BE2C (cell line): ENCODE results near the gene HYAL3.
"Not testable (repeated sequence)": the region's sequence is repeated elsewhere in the genome, so short reads cannot be mapped to it uniquely, and the experiment has no call there.

Experiments used
- DNase-seq: peaks from one replicate; pipeline ENCODE4 v3.0.0-alpha.2; 2020
- H3K27me3 ChIP-seq: fragments of 250-450 bp; sonication (Bioruptor Pico); 2 replicates; pipeline ENCODE4 v1.5.1; 2020; ENCODE audit warnings: mild to moderate bottlenecking
- H3K36me3 ChIP-seq: fragments of 250-450 bp; sonication (Bioruptor Pico); 2 replicates; pipeline ENCODE4 v1.5.1; 2020; ENCODE audit warnings: mild to moderate bottlenecking
- H3K4me1 ChIP-seq: fragments of 250-450 bp; sonication (Bioruptor Pico); 2 replicates; pipeline ENCODE4 v1.5.1; 2020
- H3K4me3 ChIP-seq: 2 replicates; pipeline ENCODE4 v1.5.1; 2011; ENCODE audit warnings: low read depth, low read length
- H3K9me3 ChIP-seq: fragments of 250-450 bp; sonication (Bioruptor Pico); 2 replicates; pipeline ENCODE4 v1.5.1; 2020
- TF ChIP-seq, protein P1 (sequence below): IDR thresholded peaks from 2 replicates; pipeline ENCODE4 v1.5.1; 2012; ENCODE audit warnings: mild to moderate bottlenecking, low read depth, low read length

HYAL3 gene

DNA sequence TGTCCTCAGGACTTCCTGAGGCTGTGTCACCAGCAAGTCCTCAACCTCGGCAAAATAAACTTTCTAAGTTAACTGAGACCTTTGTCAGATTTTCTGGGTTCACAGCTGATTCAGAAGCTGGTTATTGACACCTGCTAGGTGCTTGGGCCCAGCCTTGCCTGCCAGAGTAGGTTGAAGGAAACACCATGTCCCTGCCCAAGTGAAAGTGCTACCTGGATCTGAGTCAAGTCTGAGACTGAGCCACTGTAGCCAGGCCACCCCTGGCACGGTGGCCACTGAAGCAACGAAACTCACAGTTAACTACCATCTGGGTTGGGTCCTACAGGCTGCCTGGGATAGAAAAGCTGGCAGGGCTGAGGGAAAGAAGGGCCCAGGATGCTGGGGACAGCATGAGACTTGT is 15.1 kb upstream of the HYAL3 start:
- DNase-seq, result no peak
- Histone ChIP-seq H3K36me3 (peaks cover 9% of the 10 kb centered on the region), H3K4me3 (no peak overlapping the region), H3K9me3 (no peaks in the 10 kb centered on the region), H3K27me3 (no peaks in the 10 kb centered on the region), H3K4me1 (no peaks in the 10 kb centered on the region)
- TF ChIP-seq, protein P1, sequence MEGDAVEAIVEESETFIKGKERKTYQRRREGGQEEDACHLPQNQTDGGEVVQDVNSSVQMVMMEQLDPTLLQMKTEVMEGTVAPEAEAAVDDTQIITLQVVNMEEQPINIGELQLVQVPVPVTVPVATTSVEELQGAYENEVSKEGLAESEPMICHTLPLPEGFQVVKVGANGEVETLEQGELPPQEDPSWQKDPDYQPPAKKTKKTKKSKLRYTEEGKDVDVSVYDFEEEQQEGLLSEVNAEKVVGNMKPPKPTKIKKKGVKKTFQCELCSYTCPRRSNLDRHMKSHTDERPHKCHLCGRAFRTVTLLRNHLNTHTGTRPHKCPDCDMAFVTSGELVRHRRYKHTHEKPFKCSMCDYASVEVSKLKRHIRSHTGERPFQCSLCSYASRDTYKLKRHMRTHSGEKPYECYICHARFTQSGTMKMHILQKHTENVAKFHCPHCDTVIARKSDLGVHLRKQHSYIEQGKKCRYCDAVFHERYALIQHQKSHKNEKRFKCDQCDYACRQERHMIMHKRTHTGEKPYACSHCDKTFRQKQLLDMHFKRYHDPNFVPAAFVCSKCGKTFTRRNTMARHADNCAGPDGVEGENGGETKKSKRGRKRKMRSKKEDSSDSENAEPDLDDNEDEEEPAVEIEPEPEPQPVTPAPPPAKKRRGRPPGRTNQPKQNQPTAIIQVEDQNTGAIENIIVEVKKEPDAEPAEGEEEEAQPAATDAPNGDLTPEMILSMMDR, result no peak

DNA sequence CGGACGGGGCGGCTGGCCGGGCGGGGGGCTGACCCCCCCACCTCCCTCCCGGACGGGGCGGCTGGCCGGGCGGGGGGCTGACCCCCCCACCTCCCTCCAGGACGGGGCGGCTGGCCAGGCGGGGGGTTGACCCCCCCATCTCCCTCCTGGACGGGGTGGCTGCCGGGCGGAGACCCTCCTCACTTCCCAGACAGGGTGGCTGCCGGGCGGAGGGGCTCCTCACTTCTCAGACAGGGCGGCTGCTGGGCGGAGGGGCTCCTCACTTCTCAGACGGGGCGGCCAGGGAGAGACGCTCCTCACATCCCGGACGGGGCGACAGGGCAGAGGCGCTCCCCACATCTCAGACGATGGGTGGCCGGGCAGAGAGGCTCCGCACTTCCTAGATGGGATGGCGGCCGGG is 12.8 kb upstream of the HYAL3 start:
- H3K4me1 ChIP-seq, H3K9me3 ChIP-seq, H3K36me3 ChIP-seq, H3K4me3 ChIP-seq, H3K27me3 ChIP-seq, DNase-seq: not testable (repeated sequence)

DNA sequence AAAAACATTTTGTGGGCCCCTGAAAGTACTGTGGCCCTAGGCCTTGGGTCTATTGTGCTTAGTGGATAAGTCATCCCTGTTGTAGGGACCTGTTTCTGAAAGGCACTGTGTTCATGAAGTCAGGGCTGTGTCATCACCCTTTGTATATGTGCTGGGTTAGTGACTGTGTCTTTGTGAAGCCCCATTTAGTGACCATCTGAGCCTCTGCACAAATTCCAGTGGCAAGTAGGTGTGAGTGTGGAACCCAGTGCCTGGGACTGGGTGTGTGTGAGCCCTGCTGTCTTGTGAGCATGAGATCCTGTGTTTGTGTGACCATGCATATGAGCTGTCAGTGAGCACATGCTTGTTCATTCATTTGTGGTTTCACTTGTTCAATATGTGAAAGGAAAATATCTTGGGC is 5.4 kb upstream of the HYAL3 start:
- TF ChIP-seq, protein P1, result no peak
- Histone ChIP-seq H3K4me3 (no peak overlapping the region), H3K36me3 (no peaks in the 10 kb centered on the region), H3K9me3 (no peaks in the 10 kb centered on the region), H3K27me3 (no peaks in the 10 kb centered on the region), H3K4me1 (no peaks in the 10 kb centered on the region; the same call in 1 of the 2 replicates)
- no peak for DNase-seq

DNA sequence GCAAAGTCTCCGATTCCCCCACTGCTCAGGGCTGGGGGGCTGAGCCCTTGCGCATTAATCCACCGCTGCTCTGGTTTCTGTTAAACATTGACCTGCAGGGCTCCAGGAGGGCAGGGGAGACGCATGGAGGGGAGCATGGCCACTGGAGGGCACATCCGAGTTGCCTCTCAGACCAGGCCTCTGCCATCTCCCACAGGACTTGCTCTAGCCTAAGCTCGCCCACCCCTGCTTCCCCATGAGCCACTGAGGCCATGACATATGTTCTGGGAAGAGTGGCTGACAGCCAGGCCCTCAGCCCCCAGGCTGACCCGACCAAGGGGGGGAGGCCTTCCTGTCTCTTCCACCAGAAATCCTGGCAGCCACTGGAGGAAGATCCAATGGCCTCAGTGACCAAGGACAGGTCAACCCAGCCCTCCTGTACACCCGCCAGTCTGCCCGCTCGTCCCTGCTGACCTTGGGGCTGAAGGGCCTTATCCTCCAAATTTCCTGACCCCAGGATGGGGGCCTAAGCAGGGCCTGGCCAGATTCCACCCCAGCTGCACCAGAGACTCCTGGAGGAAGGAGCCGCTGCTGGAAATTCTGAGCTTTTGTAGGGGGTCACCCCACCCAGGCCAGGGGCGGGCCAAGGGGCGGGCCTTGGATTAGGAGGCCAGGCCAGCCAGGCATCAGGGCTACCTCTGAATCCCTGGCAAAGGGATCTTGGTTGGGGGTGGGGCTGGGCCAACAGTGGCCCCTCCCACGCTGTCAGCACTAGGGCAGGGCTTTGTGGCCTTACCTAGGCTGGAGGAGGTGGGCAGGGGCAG is 4.0 kb upstream of the HYAL3 start, which contains the start of gene HYAL1:
TSS of gene HYAL1 (minus strand) at position 562 of the 803 bp plus-strand sequence. CDS start 618 bp downstream, outside the sequence.
- H3K9me3 ChIP-seq, result no peaks in the 10 kb centered on the region
- no peaks in the 10 kb centered on the region; the same call in 1 of the 2 replicates for H3K4me1 ChIP-seq
- peak; percentile 45 for DNase-seq
- TF ChIP-seq, protein P1, result peak; percentile 36
- no peaks in the 10 kb centered on the region for H3K36me3 ChIP-seq
- no peak within 1 kb of the TSS for H3K4me3 ChIP-seq
- no peaks in the 10 kb centered on the region for H3K27me3 ChIP-seq

DNA sequence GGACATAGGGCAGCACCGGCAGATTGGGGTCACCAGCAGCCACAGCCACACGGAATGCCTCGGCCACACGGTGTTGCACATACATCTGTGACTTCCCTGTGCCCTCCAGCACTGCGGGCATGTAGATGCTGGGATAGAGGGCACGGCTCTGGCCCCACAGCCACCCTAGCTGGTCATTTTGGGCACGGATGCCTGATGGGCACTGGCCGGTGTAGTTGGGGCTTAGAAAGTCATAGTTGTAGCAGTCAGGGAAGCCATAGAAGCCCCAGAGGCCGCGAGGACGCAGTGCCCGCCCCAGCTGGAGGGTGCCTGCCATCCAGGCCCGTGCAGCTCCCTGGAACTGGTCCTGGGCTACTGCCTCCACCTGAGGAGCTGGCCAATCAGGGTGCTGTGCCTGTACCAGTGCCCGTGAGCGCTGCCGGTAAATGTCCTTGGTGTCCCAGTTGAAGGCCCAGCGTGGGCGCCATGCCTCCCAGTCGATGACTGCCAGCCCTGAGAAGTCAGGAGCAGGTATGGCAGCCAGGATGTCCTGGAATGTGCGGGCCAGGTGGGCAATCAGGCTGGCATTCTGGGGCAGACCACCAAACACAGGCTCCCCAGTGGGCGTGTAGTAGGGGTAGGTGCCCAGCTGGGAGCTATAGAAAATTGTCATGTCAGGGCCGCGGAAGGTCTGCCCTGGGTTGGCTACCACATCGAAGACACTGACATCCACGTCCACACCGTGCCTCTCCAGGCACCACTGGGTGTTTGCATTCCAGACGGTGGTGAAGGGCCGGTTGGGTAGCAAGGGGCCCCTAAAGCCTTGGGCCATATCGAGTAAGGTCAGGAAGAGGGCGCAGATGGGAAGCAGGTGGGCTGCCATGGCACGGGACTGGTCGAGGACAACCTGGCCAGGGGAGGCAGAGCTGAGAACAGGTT is 3.1 kb upstream of the HYAL3 start:
- no peaks in the 10 kb centered on the region for H3K27me3 ChIP-seq
- no peak for DNase-seq
- TF ChIP-seq, protein P1, result no peak
- no peaks in the 10 kb centered on the region for H3K36me3 ChIP-seq
- no peak overlapping the region for H3K4me3 ChIP-seq
- H3K9me3 ChIP-seq, result no peaks in the 10 kb centered on the region
- H3K4me1 ChIP-seq, result no peaks in the 10 kb centered on the region; the same call in 1 of the 2 replicates

DNA sequence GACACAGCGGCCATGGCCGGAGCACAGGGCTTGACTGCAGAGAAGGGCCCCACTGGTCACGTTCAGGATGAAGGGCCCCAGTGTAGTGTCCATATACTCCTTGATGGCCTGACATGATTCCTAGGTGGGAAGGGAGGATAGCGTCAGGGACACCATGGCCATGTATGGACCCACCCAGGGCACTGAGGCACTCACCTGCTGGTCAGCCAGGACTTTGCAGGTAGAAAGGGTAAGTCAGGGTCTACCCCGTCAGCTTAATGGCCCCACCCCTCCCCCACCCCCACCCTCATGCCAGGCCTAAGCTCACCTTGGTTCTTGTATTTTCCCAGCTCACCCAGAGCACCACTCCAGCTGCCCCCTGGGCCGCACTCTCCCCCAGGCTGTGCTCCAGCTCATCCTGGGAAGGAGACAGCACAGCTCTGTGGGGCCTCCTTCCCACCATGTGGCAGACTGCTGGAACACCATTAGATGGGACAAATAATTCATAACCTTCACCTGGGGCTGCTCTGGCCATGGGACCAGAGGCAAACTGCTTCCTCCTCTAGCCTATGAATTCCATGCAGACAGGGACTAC is 1.6 kb upstream of the HYAL3 start:
- no peak overlapping the region for H3K4me3 ChIP-seq
- DNase-seq, result no peak

More for the DNA sequence above, 1.6 kb upstream of the HYAL3 start:
- Histone ChIP-seq H3K36me3 (no peaks in the 10 kb centered on the region), H3K9me3 (no peaks in the 10 kb centered on the region), H3K4me1 (no peaks in the 10 kb centered on the region; the same call in 1 of the 2 replicates), H3K27me3 (no peaks in the 10 kb centered on the region)
- TF ChIP-seq, protein P1, result no peak
